ENCODE data around the gene SELENOP. TPM values are rescaled to one million over a fixed set of nuclear protein-coding genes. Genes with fewer than 3 reads are reported as not detected.

SELENOP gene
- total and polyA plus RNA-seq, 9 of the 15 experiments (the other 6 are each of a cell fraction or from before 2014, with no cell fraction given), result 3.2 to 6.3 (median 4.5) TPM

DNA sequence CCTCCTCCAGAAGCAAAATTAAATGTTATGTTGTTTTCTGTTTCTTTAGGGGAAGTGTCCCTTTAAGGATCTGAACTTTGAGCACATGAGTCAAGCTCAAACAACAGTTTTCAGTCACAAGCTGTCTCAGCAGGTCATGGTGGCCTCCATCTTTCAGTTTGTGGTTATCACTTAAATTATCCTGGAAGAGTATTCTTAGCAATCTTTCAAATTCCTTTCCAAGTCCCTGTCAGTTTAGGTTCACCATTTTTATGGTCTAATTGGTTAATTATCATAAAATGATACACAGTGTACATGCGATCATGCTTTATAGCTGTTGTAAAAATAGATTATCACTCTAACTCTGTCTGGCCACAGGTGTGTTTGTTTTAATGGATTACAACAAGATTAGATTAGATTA, 43.1 kb upstream of the SELENOP start:
- CTCF ChIA-PET (ENCODE audit: low intra/inter-chr PET ratio), result no interaction called here
- peak overlapping the region; percentile 6; the same call in 1 of the 2 replicates for H2AFZ ChIP-seq (ENCODE audit: low read depth, low read length)
- WGBS (ENCODE audit: insufficient coverage, low coverage, missing lambda C conversion rate), result 38% methylated on average over 1 of the region's 1 CpG
- intact Hi-C loops (cut with micrococcal nuclease), result no loop called here
- POLR2A ChIA-PET, result interaction anchor here (0.8 kb wide), 1 partner anchor 15 kb away, joined by 3 read pairs; no protein-coding TSS in a partner anchor
- H3K9me1 ChIP-seq (ENCODE audit: control insufficient read depth, insufficient read depth, low read length), result no peaks in the 10 kb centered on the region
- no peaks in the 10 kb centered on the region for H3K79me2 ChIP-seq (ENCODE audit: control insufficient read depth, insufficient read depth, low read length)
- H3K4me1 ChIP-seq (replicated peaks in 1 of 2; ENCODE audit: control insufficient read depth in 2 of 2, insufficient read depth in 2 of 2, low read length in 2 of 2), result peaks cover 0 to 22% of the 10 kb centered on the region in 2 experiments
- H3K9ac ChIP-seq (ENCODE audit: insufficient read depth in 1 of 2, low read depth in 2 of 2, low read length in 2 of 2), result no peak overlapping the region
- H4K20me1 ChIP-seq (replicated peaks; ENCODE audit: control insufficient read depth, insufficient read depth, low read length), result no peaks in the 10 kb centered on the region
- no peaks in the 10 kb centered on the region for H3K36me3 ChIP-seq (ENCODE audit: control insufficient read depth, insufficient read depth, low read length)
- H3K4me2 ChIP-seq (ENCODE audit: insufficient read depth, low read length), result no peak overlapping the region
- no peak overlapping the region for H3K4me3 ChIP-seq
- ATAC-seq (peak; percentile 38), DNase-seq (ENCODE audit: extremely low read depth in 1 of 4, low spot score in 3 of 4) (no peak), FAIRE-seq (no peak)
- BruUV-seq (replicated peaks), result no TSS peak
- no peak overlapping the region for H3K27ac ChIP-seq (ENCODE audit: extremely low read depth, low read depth, low read length)
- no peaks in the 10 kb centered on the region for H3K27me3 ChIP-seq (ENCODE audit: control insufficient read depth in 2 of 2, insufficient read depth in 2 of 2, low read length in 2 of 2)
- H3K9me3 ChIP-seq (replicated peaks; ENCODE audit: control insufficient read depth, insufficient read depth, low read depth, low read length), result no peaks in the 10 kb centered on the region
- in situ Hi-C loops (cut with MboI), result no loop called here
- TF ChIP-seq TAF1 (IDR thresholded peaks at IDR 0.05; ENCODE audit: control insufficient read depth, extremely low read depth, insufficient read depth, low read length, severe bottlenecking), result no peak
- peak; percentile 64 for TF ChIP-seq FOSL1 (tag; conservative IDR thresholded peaks at IDR 0.05)
- TF ChIP-seq, protein P1, sequence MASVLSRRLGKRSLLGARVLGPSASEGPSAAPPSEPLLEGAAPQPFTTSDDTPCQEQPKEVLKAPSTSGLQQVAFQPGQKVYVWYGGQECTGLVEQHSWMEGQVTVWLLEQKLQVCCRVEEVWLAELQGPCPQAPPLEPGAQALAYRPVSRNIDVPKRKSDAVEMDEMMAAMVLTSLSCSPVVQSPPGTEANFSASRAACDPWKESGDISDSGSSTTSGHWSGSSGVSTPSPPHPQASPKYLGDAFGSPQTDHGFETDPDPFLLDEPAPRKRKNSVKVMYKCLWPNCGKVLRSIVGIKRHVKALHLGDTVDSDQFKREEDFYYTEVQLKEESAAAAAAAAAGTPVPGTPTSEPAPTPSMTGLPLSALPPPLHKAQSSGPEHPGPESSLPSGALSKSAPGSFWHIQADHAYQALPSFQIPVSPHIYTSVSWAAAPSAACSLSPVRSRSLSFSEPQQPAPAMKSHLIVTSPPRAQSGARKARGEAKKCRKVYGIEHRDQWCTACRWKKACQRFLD (CRISPR knock-in tag; IDR thresholded peaks at IDR 0.05), result 0 out of 2 replicates have a peak, but pooled peaks have one; percentile 19
- TF ChIP-seq ETV1 (tag; conservative IDR thresholded peaks at IDR 0.05; ENCODE audit: low read depth), result no peak
- no peak for TF ChIP-seq PHF8 (IDR thresholded peaks at IDR 0.05; ENCODE audit: borderline replicate concordance, low read length)
- TF ChIP-seq, protein P2, sequence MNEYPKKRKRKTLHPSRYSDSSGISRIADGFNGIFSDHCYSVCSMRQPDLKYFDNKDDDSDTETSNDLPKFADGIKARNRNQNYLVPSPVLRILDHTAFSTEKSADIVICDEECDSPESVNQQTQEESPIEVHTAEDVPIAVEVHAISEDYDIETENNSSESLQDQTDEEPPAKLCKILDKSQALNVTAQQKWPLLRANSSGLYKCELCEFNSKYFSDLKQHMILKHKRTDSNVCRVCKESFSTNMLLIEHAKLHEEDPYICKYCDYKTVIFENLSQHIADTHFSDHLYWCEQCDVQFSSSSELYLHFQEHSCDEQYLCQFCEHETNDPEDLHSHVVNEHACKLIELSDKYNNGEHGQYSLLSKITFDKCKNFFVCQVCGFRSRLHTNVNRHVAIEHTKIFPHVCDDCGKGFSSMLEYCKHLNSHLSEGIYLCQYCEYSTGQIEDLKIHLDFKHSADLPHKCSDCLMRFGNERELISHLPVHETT (CRISPR knock-in tag; conservative IDR thresholded peaks at IDR 0.05 in 1 of 2, IDR thresholded peaks at IDR 0.05 in 1 of 2), result peak in 1 of 2 experiments; percentile 59; a peak in 1 of 4 replicates
- no peak for TF ChIP-seq CXXC5 (CRISPR knock-in tag; IDR thresholded peaks at IDR 0.05)
- 0 out of 2 replicates have a peak, but pooled peaks have one; percentile 35 for TF ChIP-seq ZNF583 (CRISPR knock-in tag; IDR thresholded peaks at IDR 0.05)
- no peak for TF ChIP-seq ZNF133 (CRISPR knock-in tag; IDR thresholded peaks at IDR 0.05)
- TF ChIP-seq, protein P3, sequence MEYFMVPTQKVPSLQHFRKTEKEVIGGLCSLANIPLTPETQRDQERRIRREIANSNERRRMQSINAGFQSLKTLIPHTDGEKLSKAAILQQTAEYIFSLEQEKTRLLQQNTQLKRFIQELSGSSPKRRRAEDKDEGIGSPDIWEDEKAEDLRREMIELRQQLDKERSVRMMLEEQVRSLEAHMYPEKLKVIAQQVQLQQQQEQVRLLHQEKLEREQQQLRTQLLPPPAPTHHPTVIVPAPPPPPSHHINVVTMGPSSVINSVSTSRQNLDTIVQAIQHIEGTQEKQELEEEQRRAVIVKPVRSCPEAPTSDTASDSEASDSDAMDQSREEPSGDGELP (CRISPR knock-in tag; IDR thresholded peaks at IDR 0.05; ENCODE audit: borderline replicate concordance), result no peak
- TF ChIP-seq SIX5 (IDR thresholded peaks at IDR 0.05; ENCODE audit: borderline replicate concordance in 1 of 2, insufficient read depth in 1 of 2, low read depth in 1 of 2, low read length in 2 of 2), result no peak

All from K562 (cell line).